ENCODE results near the gene SLC9C2.

The SLC9C2 gene

GRCh38 chr1:173504268-173504667 is 98.6 kb downstream of the SLC9C2 start:
- DNase-seq (ENCODE audit: extremely low read depth, insufficient read length): no peak
- Histone ChIP-seq H3K4me3 (replicated peaks; ENCODE audit: low read depth, low read length) (no peak overlapping the region), H3K36me3 (ENCODE audit: control insufficient read depth, insufficient read depth, low read length) (no peaks in the 10 kb centered on the region), H3K27me3 (replicated peaks; ENCODE audit: control insufficient read depth, insufficient read depth, low read length) (no peaks in the 10 kb centered on the region)
- TF ChIP-seq CTCF (IDR thresholded peaks at IDR 0.05; ENCODE audit: insufficient read depth, low read length, poor library complexity, severe bottlenecking): no peak

- DNase-seq (ENCODE audit: extremely low read depth, insufficient read length): no peak
- Histone ChIP-seq H3K36me3 (ENCODE audit: control insufficient read depth, insufficient read depth, low read length) (no peaks in the 10 kb centered on the region), H3K4me3 (replicated peaks; ENCODE audit: low read depth, low read length) (no peak overlapping the region), H3K27me3 (replicated peaks; ENCODE audit: control insufficient read depth, insufficient read depth, low read length) (no peaks in the 10 kb centered on the region)
- no peak for TF ChIP-seq CTCF (IDR thresholded peaks at IDR 0.05; ENCODE audit: insufficient read depth, low read length, poor library complexity, severe bottlenecking)
Measured at GRCh38 chr1:173503391-173503790, 99.5 kb downstream of the SLC9C2 start.

DNA sequence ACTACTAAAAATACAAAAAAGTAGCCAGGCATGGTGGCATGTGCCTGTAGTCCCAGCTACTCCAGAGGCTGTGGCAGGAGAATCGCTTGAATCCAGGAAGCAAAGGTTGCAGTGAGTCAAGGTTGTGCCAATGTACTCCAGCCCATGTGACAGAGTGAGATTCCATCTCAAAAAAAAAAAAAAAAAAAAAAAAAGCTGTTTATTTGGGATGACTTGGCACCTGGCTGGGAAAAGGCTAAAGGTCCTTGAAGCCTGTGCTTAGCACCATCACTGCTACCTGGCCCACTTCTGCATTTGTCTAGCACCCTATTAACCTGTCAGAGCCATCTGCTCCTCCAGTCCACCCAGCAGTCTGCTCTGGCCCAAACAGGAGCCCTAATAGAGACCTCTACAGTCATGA is 100.8 kb downstream of the SLC9C2 start:
- TF ChIP-seq CTCF (IDR thresholded peaks at IDR 0.05; ENCODE audit: insufficient read depth, low read length, poor library complexity, severe bottlenecking): no peak
- Histone ChIP-seq H3K27me3 (replicated peaks; ENCODE audit: control insufficient read depth, insufficient read depth, low read length) (no peaks in the 10 kb centered on the region), H3K4me3 (replicated peaks; ENCODE audit: low read depth, low read length) (no peak overlapping the region), H3K36me3 (ENCODE audit: control insufficient read depth, insufficient read depth, low read length) (no peaks in the 10 kb centered on the region)
- no peak for DNase-seq (ENCODE audit: extremely low read depth, insufficient read length)

DNA sequence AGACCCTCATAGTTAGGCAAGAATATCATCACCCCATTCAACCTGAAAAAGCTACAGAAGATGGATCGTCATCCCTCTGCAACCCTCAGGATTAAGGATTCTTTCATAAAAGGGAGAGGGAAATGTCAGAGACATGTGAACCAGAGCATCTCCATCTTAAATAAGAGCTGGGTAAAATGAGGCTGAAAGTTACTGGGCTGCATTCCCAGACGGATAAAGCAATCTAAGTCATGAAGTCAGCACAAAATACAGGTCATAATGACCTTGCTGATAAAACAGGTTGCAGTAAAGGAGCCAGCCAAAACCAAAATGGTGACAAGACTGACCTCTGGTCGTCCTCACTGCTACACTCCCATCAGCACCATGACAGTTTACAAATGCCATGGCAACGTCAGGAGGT is 103.1 kb downstream of the SLC9C2 start:
- no peaks in the 10 kb centered on the region for H3K27me3 ChIP-seq (replicated peaks; ENCODE audit: control insufficient read depth, insufficient read depth, low read length)
- DNase-seq (ENCODE audit: extremely low read depth, insufficient read length): no peak
- H3K4me3 ChIP-seq (replicated peaks; ENCODE audit: low read depth, low read length): no peak overlapping the region
- TF ChIP-seq CTCF (IDR thresholded peaks at IDR 0.05; ENCODE audit: insufficient read depth, low read length, poor library complexity, severe bottlenecking): no peak
- no peaks in the 10 kb centered on the region for H3K36me3 ChIP-seq (ENCODE audit: control insufficient read depth, insufficient read depth, low read length)

DNA sequence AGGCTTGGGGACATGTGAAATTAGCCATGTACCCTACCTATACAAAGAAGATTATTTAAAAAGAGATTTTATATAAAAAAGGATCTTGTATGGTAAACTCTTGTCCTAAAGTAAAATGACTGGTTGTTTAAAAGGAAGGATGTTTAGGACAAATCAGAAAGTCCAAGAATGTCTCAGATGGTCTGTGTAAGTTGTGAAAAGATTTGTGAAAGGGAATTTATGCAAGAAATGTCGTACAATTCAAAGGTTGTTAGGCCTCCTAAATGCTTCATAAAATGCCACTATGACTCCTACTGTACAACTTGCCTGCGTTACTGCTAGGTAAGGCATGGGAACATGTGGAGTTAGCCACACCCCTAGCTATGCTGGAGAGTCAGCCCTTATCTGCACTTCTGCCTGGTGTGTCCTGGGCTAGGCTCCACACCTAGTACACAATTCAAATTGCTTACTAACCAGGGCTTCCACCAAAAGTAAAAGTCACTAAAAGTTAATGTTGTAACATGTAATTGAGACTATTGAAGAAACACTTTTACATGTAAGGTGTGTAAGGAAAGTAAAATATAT is 106.0 kb downstream of the SLC9C2 start:
- Histone ChIP-seq H3K4me3 (replicated peaks; ENCODE audit: low read depth, low read length) (no peak overlapping the region), H3K36me3 (ENCODE audit: control insufficient read depth, insufficient read depth, low read length) (no peaks in the 10 kb centered on the region), H3K27me3 (replicated peaks; ENCODE audit: control insufficient read depth, insufficient read depth, low read length) (no peaks in the 10 kb centered on the region)
- no peak for TF ChIP-seq CTCF (IDR thresholded peaks at IDR 0.05; ENCODE audit: insufficient read depth, low read length, poor library complexity, severe bottlenecking)
- DNase-seq (ENCODE audit: extremely low read depth, insufficient read length): no peak
